Endothelial cell of umbilical vein (primary cell): ENCODE data around the gene PELI3. TPM values are rescaled to one million over a fixed set of nuclear protein-coding genes. Genes with fewer than 3 reads are reported as not detected.

ENCODE experiments used
- Bru-seq: library from RNA; stranded (reverse); fragments of 400-500 nt; gene quantifications from one replicate; lab custom pipeline; 2021; lab: Mats Ljungman, UMichigan
- BruChase-seq, 2 experiments: library from RNA; stranded (reverse); fragments of 400-500 nt; gene quantifications; one replicate each; lab custom pipeline; 2021; lab: Mats Ljungman, UMichigan
- BruUV-seq: library from RNA; stranded (reverse); fragments of 400-500 nt; replicated peaks from 2 replicates; lab custom pipeline; 2021; lab: Mats Ljungman, UMichigan
- CTCF ChIA-PET: fragments of 300-600, 350-600 bp; sonication (Branson Sonifier 250); formaldehyde crosslinking; loops from one replicate; lab custom pipeline; 2021; ENCODE audit warnings: antibody characterized with exemption, inconsistent platforms; lab: Charles Lee
- POLR2A ChIA-PET: fragments of 300-600, 350-600 bp; sonication (Branson Sonifier 250); formaldehyde crosslinking; loops from one replicate; lab custom pipeline; 2021; ENCODE audit warnings: antibody characterized with exemption, inconsistent platforms; lab: Charles Lee
- DNase-seq: peaks from one replicate; pipeline ENCODE4 v3.0.0-alpha.2; 2011; ENCODE audit warnings: low read depth, low spot score
- FAIRE-seq: peaks from 2 replicates; lab custom pipeline; 2011; peaks lifted over from hg19 to GRCh38; lab: Jason Lieb, UNC
- H2AFZ ChIP-seq: 2 replicates; pipeline ENCODE4 v1.6.0; 2012; ENCODE audit warnings: low read depth, low read length, control low read depth, inconsistent platforms
- H3K27ac ChIP-seq: 2 replicates; pipeline ENCODE4 v1.5.1; 2011; ENCODE audit warnings: low read depth, mild to moderate bottlenecking, control low read depth, low read length, moderate library complexity; ENCODE audit not compliant: insufficient read depth
- H3K27me3 ChIP-seq, 2 experiments: 2 replicates each; pipeline versions ENCODE4 v1.6.0 to v1.6.1; 2011; ENCODE audit warnings: low read length in 2 of 2, mixed read lengths in 1 of 2; ENCODE audit not compliant: control insufficient read depth in 2 of 2, insufficient read depth in 2 of 2
- H3K36me3 ChIP-seq, 2 experiments: 2 replicates in 1 of 2; 3 replicates in 1 of 2; pipeline ENCODE4 v1.5.1; 2011; ENCODE audit warnings: low read length in 2 of 2, mild to moderate bottlenecking in 1 of 2, moderate library complexity in 1 of 2; ENCODE audit not compliant: control insufficient read depth in 2 of 2, insufficient read depth in 2 of 2; ENCODE audit errors: extremely low read depth in 1 of 2
- H3K4me1 ChIP-seq: 3 replicates; pipeline ENCODE4 v1.5.1; 2011; ENCODE audit warnings: mild to moderate bottlenecking, low read length; ENCODE audit not compliant: control insufficient read depth, insufficient read depth; ENCODE audit errors: extremely low read depth
- H3K4me2 ChIP-seq: 2 replicates; pipeline ENCODE4 v1.6.1; 2011; ENCODE audit warnings: low read length, control low read depth, mixed read lengths; ENCODE audit not compliant: insufficient read depth
- H3K4me3 ChIP-seq, 3 experiments: fragments of 200-600 bp in 1 of 3; sonication (generic), shearing (Covaris generic) in 1 of 3; replicated peaks in 1 of 3; 2 replicates each; pipeline ENCODE4 v1.5.1; 2011 to 2016; ENCODE audit warnings: control low read depth in 3 of 3, low read length in 3 of 3, mild to moderate bottlenecking in 2 of 3, inconsistent platforms in 1 of 3, low read depth in 1 of 3, moderate library complexity in 1 of 3; ENCODE audit not compliant: insufficient read depth in 1 of 3
- H3K79me2 ChIP-seq: 2 replicates; pipeline ENCODE4 v1.6.0; 2012; ENCODE audit warnings: low read length, inconsistent platforms; ENCODE audit not compliant: control insufficient read depth, insufficient read depth
- H3K9ac ChIP-seq: replicated peaks from 2 replicates; pipeline ENCODE3; 2011; ENCODE audit warnings: low read length, control low read depth; ENCODE audit not compliant: insufficient read depth; ENCODE audit errors: extremely low read depth
- H3K9me1 ChIP-seq: replicated peaks from 3 replicates; pipeline ENCODE4 v1.6.0; 2011; ENCODE audit warnings: mild to moderate bottlenecking, low read length; ENCODE audit not compliant: control insufficient read depth, insufficient read depth; ENCODE audit errors: extremely low read depth
- H3K9me3 ChIP-seq: replicated peaks from 2 replicates; pipeline ENCODE4 v1.5.1; 2012; ENCODE audit warnings: low read length, inconsistent platforms; ENCODE audit not compliant: control insufficient read depth, insufficient read depth
- H4K20me1 ChIP-seq: replicated peaks from 2 replicates; pipeline ENCODE3; 2011; ENCODE audit warnings: mild to moderate bottlenecking, low read length; ENCODE audit not compliant: control insufficient read depth, insufficient read depth; ENCODE audit errors: extremely low read depth
- CTCF ChIP-seq, 2 donors: IDR thresholded peaks; 1 replicate in 1 of 2; 2 replicates in 1 of 2; pipeline ENCODE4 v1.5.1; 2011; ENCODE audit warnings: low read length in 2 of 2, mild to moderate bottlenecking in 2 of 2, moderate library complexity in 2 of 2, control low read depth in 1 of 2, inconsistent platforms in 1 of 2, low read depth in 1 of 2; ENCODE audit not compliant: insufficient read depth in 1 of 2; ENCODE audit errors: extremely low read depth in 1 of 2
- FOS ChIP-seq: IDR thresholded peaks from 2 replicates; pipeline ENCODE4 v1.6.1; 2011; ENCODE audit warnings: mild to moderate bottlenecking, low read length, moderate library complexity, borderline replicate concordance; ENCODE audit not compliant: insufficient read depth
- GATA2 ChIP-seq: IDR thresholded peaks from 2 replicates; pipeline ENCODE4 v1.7.0; 2011; ENCODE audit warnings: low read depth, mild to moderate bottlenecking, moderate library complexity, mixed read lengths, low read length; ENCODE audit not compliant: insufficient read length, insufficient read depth
- MYC ChIP-seq: IDR thresholded peaks from one replicate; pipeline ENCODE4 v1.6.1; 2011; ENCODE audit warnings: mild to moderate bottlenecking, low read depth, low read length
- POLR2AphosphoS5 ChIP-seq: IDR thresholded peaks from 2 replicates; pipeline ENCODE4 v1.6.1; 2012; ENCODE audit warnings: low read depth, mild to moderate bottlenecking, control low read depth, low read length, moderate library complexity; ENCODE audit not compliant: insufficient read depth
- dilution Hi-C: fragments of 300-500 bp; cut with MboI; formaldehyde crosslinking; loops from one replicate; pipeline ENCODE4 v1.15.0; 2019; ENCODE audit warnings: low sequenced_read_pairs; ENCODE audit not compliant: extremely low pct_ligation_motif_present
- intact Hi-C: fragments of 100-400 bp; cut with micrococcal nuclease; formaldehyde crosslinking; loops from one replicate; pipeline ENCODE4 v1.10.0; 2022
- long read RNA-seq: library from polyadenylated mRNA; stranded (forward); transcript quantifications from one replicate; pipeline ENCODE4 v2.0.0, GENCODE V29; 2021
- polyA minus RNA-seq, 3 experiments: library from RNA; depleted of rRNA, polyadenylated mRNA; stranded (reverse); fragments of >200 nt; gene quantifications; 1 replicate in 1 of 3; 2 replicates in 2 of 3; pipeline ENCODE4 v1.2.3, GENCODE V29; 2011
- polyA plus RNA-seq, 4 experiments: library from polyadenylated mRNA; depleted of rRNA in 3 of 4; stranded (reverse) in 3 of 4; unstranded in 1 of 4; fragments of >200 nt; gene quantifications; 2 replicates each; pipeline versions ENCODE4 v1.2.1 to v1.2.3, GENCODE V29; 2011 to 2012; ENCODE audit warnings: missing spikeins in 1 of 4
- total RNA-seq: library from RNA; stranded (reverse); gene quantifications from 2 replicates; pipeline ENCODE4 v1.2.3, GENCODE V29; 2021

PELI3 gene, protein sequence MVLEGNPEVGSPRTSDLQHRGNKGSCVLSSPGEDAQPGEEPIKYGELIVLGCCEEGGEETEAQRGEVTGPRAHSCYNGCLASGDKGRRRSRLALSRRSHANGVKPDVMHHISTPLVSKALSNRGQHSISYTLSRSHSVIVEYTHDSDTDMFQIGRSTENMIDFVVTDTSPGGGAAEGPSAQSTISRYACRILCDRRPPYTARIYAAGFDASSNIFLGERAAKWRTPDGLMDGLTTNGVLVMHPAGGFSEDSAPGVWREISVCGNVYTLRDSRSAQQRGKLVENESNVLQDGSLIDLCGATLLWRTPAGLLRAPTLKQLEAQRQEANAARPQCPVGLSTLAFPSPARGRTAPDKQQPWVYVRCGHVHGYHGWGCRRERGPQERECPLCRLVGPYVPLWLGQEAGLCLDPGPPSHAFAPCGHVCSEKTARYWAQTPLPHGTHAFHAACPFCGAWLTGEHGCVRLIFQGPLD
- total RNA-seq, result 2.9 and 5.5 TPM in 2 replicates
- 2.8 and 3.0 TPM in 2 replicates for polyA plus RNA-seq
- polyA plus RNA-seq (2011; cell fraction: cytosol; rRNA removed), result 1.6 and 2.3 TPM in 2 replicates
- polyA plus RNA-seq (2011; cell fraction: nucleus; rRNA removed), result 3.7 and 4.4 TPM in 2 replicates
- polyA plus RNA-seq (2012), result 2.5 and 2.8 TPM in 2 replicates
- 2.4 and 2.6 TPM in 2 replicates for polyA minus RNA-seq
- 4.8 TPM for polyA minus RNA-seq (2011; cell fraction: cytosol; rRNA and poly(A)+ RNA removed)
- 3.9 and 4.1 TPM in 2 replicates for polyA minus RNA-seq (2011; cell fraction: nucleus; rRNA and poly(A)+ RNA removed)
- percentile 34 among the genes with signal in this experiment for Bru-seq, nascent RNA
- BruChase-seq, experiment 1, labeled RNA remaining after a 6-hour chase, result percentile 30 among the genes with signal in this experiment
- BruChase-seq, experiment 2, labeled RNA remaining after a 2-hour chase, result percentile 37 among the genes with signal in this experiment
- long read RNA-seq, transcript PELI3-201 (8 exons, 2,740 nt), result major isoform, 5 of 10 reads
- long read RNA-seq, partial matches to known transcripts, result 0 of 10 reads
- long read RNA-seq, other reads (novel, unspliced or antisense), result 2 of 10 reads

DNA sequence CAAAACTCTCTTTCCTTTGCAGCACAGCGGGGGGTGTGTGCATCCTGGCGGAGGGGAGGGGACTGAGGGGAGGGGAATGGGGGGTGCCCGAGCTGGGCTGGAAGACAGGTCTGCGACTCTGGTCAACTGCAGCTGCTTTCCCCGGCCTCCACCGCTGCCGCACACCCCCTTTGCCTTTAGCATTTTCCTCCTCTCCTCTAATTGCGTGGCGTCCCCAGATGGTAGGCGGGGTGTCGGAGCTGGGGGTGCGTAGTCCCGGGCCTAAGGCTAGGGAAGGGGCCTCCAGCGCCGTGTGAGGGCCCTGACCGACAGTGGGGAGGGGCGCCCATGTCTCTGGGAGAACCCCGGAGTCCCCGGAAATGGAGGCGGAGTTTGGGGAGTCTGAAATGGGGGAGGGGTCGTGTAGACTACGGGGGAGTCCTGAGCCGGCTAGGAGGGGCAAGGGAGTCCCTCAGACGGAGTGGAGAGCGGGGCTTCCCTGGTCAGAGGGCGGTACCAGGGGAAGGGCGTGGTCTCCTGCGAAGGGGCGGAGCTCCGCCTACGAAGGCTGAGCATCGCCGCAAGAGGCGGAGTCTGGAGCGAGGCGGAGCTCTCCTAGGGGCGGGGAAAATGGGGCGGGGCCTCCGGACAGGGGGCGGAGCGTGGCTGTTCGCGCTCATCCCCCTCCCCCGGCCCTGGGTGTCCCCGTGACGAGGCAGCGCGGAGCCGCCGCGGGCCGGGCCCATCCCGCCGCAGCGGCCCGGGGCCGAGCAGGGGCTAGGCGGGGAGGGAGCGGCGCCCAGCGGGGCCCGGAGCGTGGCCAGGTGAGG lies at the start of gene PELI3:
Gene PELI3 (plus strand): TSS at position 681 of the 809 bp plus-strand sequence. CDS start 1,224 bp downstream, outside the sequence.
- Histone ChIP-seq H3K4me2 (peak within 1 kb of the TSS; percentile 85), H3K4me1 (peaks cover 10% of the 10 kb centered on the region), H2AFZ (peak within 1 kb of the TSS; percentile 98), H3K79me2 (no peaks in the 10 kb centered on the region), H3K27me3 (peaks cover 0 to 2% of the 10 kb centered on the region in 2 experiments), H4K20me1 (no peaks in the 10 kb centered on the region), H3K4me3 (peak within 1 kb of the TSS; percentile 63 to 83 (median 65)), H3K9ac (peak within 1 kb of the TSS; percentile 41), H3K36me3 (no peaks in the 10 kb centered on the region), H3K27ac (no peak within 1 kb of the TSS), H3K9me1 (no peaks in the 10 kb centered on the region), H3K9me3 (no peaks in the 10 kb centered on the region)
- DNase-seq, result peak; percentile 90
- peak; percentile 96 for FAIRE-seq
- no TSS peak for BruUV-seq
- TF ChIP-seq GATA2, result no peak
- no peak for TF ChIP-seq FOS
- TF ChIP-seq MYC, result no peak
- TF ChIP-seq CTCF (IDR thresholded peaks at IDR 0.05; ENCODE audit: extremely low read depth in 1 of 2, insufficient read depth in 1 of 2, low read depth in 1 of 2, low read length in 2 of 2), result no peak
- TF ChIP-seq POLR2AphosphoS5, result peak; percentile 35
- dilution Hi-C loops, result no loop called here
- ChIA-PET POLR2A (interaction anchor here (0.6 to 1.2 kb wide), 3 partner anchors 14 to 141 kb away, joined by 3 to 15 read pairs (median 4); partner anchors contain the start of gene DPP3), CTCF (interaction anchor here (0.6 to 2.4 kb wide), 10 partner anchors 12 to 274 kb away, joined by 3 to 12 read pairs (median 4); partner anchors contain the start of genes BBS1, DPP3 and MRPL11)
- intact Hi-C loops, result loop anchor here (1.0 to 2.0 kb wide), 3 partner anchors 14 to 46 kb away; partner anchors contain the start of genes BBS1, DPP3 and NPAS4
